Measurements from ENCODE around the gene ATXN1.
"Not testable (repeated sequence)": the region's sequence is repeated elsewhere in the genome, so short reads cannot be mapped to it uniquely, and the experiment has no call there.

Gene ATXN1

DNA sequence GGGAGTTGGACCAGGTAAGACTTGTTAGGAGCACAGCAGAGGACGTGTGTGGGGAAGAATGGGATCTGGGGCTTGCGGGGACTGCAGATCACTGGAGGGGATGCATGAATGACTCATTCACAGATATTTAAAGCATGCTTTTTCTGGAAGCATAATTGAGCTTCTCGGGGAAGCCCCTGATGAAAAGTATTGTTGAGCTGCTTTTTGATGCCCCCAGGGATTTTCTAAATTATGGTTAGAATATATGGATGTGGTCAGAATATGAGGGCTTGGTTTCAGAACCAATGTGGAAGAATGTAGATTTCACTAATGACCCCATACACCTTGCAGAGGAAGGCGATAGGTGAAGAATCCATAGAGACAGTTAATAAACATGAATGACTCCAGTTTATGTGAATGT, 486.8 kb downstream of the ATXN1 start:
- no peak for DNase-seq (ENCODE audit: low read depth)

DNA sequence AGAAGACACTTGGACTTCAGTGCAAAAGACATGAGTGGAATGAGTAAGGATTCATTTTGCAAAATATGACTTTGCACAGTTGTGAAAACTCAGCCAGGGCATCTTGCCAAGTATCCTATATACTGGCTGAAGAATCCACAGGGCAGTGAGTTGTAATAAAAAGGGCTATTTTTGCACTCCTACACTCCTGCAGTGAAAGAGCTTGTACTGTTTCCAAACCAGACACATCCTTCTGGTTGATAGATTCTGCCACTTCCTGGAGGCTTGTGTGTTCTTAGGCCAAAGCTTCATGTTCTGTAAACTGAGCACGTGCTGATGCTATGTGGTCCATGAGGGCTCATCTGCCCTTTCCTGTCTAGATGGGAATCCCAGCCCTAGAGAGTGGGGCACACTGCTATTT, 488.0 kb downstream of the ATXN1 start:
- DNase-seq (ENCODE audit: low read depth): no peak

DNA sequence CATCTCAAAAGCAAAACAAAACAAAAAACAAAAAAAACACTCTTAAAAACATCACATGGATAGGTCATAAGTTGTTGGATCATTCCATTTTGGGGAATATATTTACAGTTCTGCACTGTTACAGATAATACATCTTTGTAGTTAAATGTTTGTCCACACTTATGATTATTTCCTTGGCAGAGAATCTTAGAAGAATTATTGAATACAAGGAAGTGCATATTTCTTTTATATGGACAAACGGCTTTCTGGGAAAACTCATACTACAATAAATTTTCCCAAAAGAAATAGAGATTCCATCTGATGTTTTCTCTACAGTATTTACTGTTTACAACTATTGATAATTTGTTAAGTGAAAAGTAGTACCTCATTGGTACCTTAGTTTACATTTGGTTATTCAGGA, 489.1 kb downstream of the ATXN1 start:
- DNase-seq (ENCODE audit: low read depth): no peak

DNA sequence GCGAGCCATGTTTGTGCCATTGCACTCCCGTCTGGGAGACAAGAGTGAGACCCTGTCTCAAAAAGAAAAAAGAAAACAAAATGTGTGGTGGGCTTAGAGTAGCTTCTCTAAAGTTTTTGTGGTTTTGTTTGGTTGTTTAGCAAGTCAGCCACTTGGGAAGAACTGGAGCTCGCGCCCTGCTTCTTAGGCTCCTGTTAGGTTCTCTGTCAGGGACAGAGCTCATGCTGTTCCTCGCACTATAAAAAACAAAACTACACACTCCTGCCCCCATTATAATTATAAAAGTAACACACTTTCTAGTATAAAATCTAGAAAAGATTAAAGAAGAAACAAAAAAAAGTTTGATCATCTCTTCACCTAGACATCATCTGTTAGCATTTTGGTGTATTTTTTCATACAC, 489.8 kb downstream of the ATXN1 start:
- DNase-seq (ENCODE audit: low read depth): no peak

DNA sequence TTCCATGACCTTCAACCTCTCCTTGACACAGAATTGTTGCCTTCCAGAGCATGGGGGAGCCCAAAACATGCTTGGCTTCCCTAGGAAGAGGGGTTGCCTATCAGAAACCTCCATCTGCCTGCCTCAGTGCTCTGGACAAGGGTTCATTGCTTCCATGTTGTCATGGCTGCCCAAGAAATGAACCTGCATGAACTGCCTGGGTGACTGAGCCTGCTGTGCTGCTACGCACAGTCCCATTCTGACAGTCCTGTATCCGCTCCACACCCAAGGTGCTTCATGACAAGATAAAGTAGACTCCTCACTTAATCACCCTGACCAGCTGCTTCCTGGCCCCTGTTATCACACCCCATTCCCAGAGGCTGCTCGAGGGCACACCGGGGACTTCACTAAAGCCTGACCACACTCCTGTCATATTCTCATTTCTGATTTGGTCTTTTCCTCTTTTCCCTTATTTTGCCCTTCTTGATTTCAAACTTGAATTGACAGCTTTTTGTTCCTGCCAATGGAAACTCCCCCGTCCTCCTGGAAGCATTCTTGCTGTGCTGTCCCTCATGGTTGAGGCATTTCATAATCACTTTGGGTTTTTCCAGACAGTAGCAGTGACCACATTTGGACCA, 491.0 kb downstream of the ATXN1 start:
- DNase-seq (ENCODE audit: low read depth): no peak

DNA sequence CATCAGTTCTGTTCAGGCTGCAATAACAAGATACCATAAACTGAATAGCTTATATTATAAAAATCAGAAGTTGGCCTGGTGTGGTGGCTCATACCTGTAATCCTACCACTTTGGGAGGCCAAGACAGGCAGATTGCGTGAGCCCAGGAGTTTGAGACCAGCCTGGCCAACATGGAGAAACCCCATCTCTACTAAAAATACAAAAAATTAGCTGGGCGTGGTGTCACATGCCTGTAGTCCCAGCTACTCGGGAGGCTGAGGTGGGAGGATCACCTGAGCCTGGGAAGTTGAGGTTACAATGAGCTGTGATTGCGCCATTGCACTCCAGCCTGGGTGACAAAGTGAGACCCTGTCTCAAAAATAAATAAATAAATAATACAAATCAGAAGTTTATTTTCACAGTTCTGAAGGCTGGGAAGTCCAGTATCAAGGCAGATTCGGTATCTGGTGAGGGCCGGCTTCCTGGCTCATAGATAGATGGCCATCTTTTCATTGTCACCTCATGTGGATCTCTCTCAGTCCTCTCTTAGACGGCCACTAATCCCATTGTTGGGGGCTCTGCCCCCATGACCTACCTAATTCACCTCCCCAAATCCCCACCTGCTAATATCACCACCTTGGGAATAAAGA, 491.7 kb downstream of the ATXN1 start:
- DNase-seq (ENCODE audit: low read depth): not testable (repeated sequence)

DNA sequence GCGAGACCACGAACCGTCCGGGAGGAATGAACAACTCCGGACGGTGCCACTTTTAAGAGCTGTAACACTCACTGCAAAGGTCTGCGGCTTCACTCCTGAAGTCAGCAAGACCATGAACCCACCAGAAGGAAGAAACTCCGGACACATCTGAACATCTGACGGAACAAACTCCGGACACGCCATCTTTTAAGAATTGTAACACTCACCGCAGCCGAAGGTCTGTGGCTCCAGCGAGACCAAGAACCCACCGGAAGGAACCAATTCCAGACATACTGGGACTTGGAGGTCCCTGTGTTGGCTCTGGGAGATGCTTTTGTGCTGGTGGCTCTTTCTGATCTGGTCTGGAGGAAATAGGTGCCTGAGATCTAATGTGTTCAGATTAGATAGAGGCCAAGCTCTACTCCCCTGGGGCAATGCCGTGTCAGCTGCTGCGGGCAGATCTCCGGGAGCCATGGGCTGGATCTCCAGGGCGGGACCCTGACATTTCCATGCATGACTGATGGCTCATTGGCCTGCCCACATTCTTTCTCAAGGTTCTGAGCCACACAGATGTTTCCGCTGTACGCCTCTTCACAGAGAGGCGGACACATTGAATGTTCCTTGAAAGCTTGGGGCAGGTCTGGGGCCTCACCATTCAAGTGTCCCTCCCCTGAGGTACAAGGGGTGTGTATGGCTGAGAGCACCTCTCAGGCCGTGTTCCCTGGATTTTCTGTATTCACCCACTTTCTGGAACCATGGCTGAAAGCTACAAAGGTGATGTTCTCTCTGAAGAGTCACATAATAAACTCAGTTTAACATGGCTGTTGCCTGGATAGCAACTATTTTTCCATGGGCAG, 493.6 kb downstream of the ATXN1 start:
- DNase-seq (ENCODE audit: low read depth): no peak

DNA sequence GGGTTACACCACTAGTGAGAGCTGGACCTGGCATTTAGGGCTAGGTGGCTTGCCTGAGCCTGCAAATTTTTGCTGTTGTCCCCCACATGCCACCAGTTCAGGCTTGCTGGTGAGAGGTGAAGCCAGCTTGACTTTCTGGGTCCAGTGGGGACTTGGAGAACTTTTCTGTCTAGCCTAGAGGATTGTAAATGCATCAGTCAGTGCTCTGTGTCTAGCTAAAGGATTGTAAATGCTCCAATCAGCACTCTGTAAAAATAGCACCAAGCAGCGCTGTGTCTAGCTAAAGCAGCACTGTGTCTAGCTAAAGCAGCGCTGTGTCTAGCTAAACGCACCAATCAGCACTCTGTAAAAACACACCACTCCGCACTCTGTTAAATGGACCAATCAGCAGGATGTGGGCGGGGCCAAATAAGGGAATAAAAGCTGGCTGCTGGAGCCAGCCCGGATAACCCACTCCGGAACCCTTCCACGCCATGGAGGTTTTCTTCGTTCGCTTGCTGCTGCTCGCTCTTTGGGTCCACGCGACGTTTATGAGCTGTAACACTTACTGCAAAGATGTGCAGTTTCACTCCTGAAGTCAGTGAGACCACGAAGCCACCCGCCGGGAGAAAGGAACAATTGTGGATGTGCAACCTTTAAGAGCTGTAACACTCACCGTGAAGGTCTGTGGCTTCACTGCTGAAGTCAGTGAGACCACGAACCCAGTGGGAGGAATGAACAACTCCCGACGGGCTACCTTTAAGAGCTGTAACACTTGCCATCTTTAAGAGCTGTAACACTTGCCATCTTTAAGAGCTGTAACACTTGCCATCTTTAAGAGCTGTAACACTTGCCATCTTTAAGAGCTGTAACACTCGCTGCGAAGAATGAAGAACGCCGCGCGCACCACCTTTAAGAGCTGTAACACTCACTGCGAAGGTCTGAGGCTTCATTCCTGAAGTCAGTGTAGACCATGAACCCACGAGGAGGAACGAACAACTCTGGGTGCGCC, 495.6 kb downstream of the ATXN1 start:
- DNase-seq (ENCODE audit: low read depth): no peak

- no peak for DNase-seq (ENCODE audit: low read depth)
Observed at GRCh38 chr6:16264785-16265184, 496.5 kb downstream of the ATXN1 start.

GRCh38 chr6:16263464-16264099, 497.7 kb downstream of the ATXN1 start:
- not testable (repeated sequence) for DNase-seq (ENCODE audit: low read depth)

- DNase-seq (ENCODE audit: low read depth): not testable (repeated sequence)
Observed at GRCh38 chr6:16262773-16263172, 498.5 kb downstream of the ATXN1 start.

DNA sequence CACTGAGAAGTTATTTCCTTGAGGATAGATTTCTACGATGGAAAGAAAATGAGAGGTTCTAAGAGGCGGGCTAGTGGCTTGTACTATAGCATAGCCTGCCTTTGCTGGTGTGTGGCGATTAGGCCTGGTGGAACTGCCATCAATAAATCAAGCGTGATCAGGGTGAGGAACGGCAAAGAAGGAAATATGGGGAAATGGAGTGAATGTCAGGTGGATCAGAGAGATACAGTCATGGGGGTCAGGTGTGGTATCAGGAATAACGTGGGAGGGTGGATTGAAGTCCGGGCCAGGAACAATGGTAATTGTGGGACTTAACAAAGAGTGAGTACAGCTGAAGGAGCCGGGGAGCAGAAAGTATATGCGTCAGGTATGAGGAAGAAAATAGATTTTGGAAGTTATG, 500.7 kb downstream of the ATXN1 start:
- not testable (repeated sequence) for DNase-seq (ENCODE audit: low read depth)

DNA sequence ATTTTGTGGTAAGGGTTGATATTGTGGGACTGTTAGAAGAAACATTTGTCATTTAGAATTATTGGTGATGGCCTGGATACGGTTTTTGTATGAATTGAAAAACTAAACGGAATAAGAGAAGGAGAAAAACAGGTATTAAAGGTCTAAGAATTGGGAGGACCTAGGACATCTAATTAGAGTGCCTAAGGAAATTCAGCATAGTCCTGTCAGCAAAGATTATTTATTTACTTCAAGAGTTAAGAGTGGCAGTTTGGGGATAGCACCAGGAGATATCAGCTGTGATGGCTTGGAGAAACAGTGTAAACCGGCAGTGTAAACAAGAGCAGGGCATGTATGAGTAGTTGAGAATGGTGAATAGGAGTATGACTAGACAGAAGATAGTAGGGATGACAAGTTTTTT, 501.7 kb downstream of the ATXN1 start:
- DNase-seq (ENCODE audit: low read depth): not testable (repeated sequence)

GRCh38 chr6:16258709-16259075, 502.6 kb downstream of the ATXN1 start:
- DNase-seq (ENCODE audit: low read depth): no peak

DNA sequence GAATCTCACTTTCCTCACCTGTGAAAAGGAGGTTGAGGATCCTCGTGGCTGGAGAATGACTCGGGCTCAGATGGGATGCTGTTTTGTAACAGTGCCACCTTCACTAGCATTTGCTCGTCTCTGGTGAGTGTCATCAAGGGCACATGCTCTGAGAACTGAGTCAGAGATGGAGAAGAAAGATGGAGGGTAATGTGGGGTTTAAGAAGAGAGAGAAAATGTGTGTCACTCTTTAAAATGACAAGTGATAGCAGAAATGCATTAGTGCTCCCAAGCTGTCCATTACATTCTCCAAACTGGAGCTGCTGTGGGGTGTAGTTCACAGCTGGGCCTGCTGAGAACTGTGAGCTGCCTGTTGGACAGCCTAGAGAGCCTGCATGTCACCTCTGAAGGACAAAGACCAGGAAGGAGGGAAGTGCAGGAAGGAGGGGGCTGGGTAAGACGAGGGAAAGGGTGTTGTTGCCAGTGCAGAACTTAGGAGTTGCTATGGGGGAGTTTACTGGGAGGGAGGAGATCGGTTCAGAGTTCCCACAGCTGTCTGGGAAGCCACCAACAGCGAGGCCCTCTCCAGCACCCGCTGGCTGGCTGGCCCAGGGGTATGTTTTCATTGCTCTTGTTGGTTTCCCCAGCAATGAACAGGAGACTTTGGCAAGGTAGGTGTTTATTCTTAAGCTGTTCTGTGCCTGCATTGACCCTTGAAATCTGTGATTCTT, 503.1 kb downstream of the ATXN1 start:
- DNase-seq (ENCODE audit: low read depth): no peak

- no peak for DNase-seq (ENCODE audit: low read depth)
Observed at GRCh38 chr6:16256781-16257180, 504.5 kb downstream of the ATXN1 start.

GRCh38 chr6:16254535-16254934, 506.7 kb downstream of the ATXN1 start:
- DNase-seq (ENCODE audit: low read depth): no peak

- no peak for DNase-seq (ENCODE audit: low read depth)
Observed at GRCh38 chr6:16253399-16254144, 507.7 kb downstream of the ATXN1 start.

DNA sequence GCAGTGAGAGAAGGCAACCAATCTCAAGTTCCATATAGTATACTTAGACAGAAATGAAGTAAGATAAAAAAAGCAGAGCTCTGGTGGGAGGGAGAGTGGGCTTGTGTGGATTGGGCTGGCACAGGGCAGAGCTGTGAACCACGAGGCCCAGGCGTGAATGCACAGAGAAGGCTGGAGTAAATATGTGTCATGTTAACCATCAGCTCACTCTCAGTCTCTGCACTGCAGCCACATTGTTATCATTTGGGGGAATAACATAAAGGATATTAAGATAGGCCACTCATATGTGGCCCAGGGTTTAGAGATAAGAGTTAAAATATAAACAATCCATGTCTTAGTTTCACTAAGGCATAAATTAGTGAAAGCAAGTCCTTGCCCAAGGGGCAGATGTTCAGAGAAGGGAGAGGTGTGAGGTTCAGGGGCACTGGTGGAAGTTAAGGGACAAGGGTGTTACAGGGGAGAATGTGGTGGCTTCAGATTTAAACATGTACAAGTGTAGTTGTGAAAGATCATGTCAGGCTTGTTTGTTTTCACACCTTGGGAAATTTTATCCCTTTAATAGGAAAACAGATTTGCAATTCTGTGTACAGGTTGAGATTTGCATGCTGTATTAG, 508.5 kb downstream of the ATXN1 start:
- no peak for DNase-seq (ENCODE audit: low read depth)

DNA sequence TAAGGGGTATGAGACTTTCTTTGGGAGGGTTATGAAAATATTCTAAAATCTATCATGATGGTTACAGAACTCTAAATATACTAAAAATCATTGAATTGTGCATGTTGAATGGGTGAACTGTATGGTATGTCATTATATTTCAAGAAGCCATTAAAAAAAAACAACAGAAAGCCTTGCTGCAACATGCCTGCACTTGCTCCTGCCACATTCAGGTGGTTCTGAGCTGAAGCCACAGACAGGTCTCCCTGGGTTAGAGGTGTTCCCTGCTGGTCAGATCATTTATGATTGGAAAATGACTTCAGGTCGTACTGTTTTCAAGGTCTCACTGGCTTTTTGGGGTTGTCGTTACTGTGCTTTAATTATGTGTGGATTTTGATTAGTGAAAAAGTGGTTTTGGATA, 509.6 kb downstream of the ATXN1 start:
- no peak for DNase-seq (ENCODE audit: low read depth)
